K562 (cell line): ENCODE data around the gene FOSL2. TPM values are rescaled to one million over a fixed set of nuclear protein-coding genes. Genes with fewer than 3 reads are reported as not detected.

Source experiments
- ATAC-seq: fragments of 200-7000 bp; cut with Tn5 transposase; 3 replicates; pipeline ENCODE4 v1.9.1; 2020; ENCODE audit warnings: moderate library complexity
- BruUV-seq: library from RNA; stranded (reverse); fragments of 400-500 nt; replicated peaks from 2 replicates; lab custom pipeline; 2021; lab: Mats Ljungman, UMichigan
- CTCF ChIA-PET: fragments of 300-600 bp; formaldehyde crosslinking; extraction: SDS; loops from one replicate; lab custom pipeline; 2021; ENCODE audit warnings: low intra/inter-chr PET ratio; lab: Yijun Ruan, JAX
- POLR2A ChIA-PET: fragments of 300-600, 350-650 bp; sonication (Branson Sonifier 250); formaldehyde crosslinking; extraction: SDS; loops from one replicate; lab custom pipeline; 2021; ENCODE audit warnings: antibody characterized with exemption, inconsistent platforms; lab: Yijun Ruan, JAX
- DNase-seq, 4 experiments: peaks; one replicate each; pipeline versions ENCODE4 v3.0.0 to v3.0.0-alpha.2; 2011 to 2018; ENCODE audit warnings: low spot score in 3 of 4, mixed read lengths in 3 of 4; ENCODE audit errors: extremely low read depth in 1 of 4
- FAIRE-seq: peaks from 2 replicates; lab custom pipeline; 2011; peaks lifted over from hg19 to GRCh38; lab: Jason Lieb, UNC
- H2AFZ ChIP-seq: 2 replicates; pipeline ENCODE4 v1.6.0; 2011; ENCODE audit warnings: low read depth, low read length, control low read depth, inconsistent platforms
- H3K27ac ChIP-seq: fragments of 200-600 bp; 3 replicates; pipeline ENCODE4 v1.8.0; 2011; ENCODE audit warnings: low read depth, mild to moderate bottlenecking, control low read depth, inconsistent platforms, low read length, moderate library complexity, mixed read lengths; ENCODE audit errors: extremely low read depth
- H3K27me3 ChIP-seq, 2 experiments: fragments of 300-600 bp in 1 of 2; 2 replicates in 1 of 2; 3 replicates in 1 of 2; pipeline versions ENCODE4 v1.6.0 to v1.8.0; 2011; ENCODE audit warnings: inconsistent platforms in 2 of 2, low read length in 2 of 2, mild to moderate bottlenecking in 1 of 2, mixed read lengths in 1 of 2, moderate library complexity in 1 of 2; ENCODE audit not compliant: control insufficient read depth in 2 of 2, insufficient read depth in 2 of 2
- H3K36me3 ChIP-seq: fragments of 300-600 bp; 3 replicates; pipeline ENCODE4 v1.8.0; 2011; ENCODE audit warnings: mild to moderate bottlenecking, low read length, inconsistent platforms; ENCODE audit not compliant: control insufficient read depth, insufficient read depth
- H3K4me1 ChIP-seq, 2 experiments: fragments of 200-600 bp in 1 of 2; replicated peaks in 1 of 2; 2 replicates in 1 of 2; 3 replicates in 1 of 2; pipeline versions ENCODE4 v1.5.1 to v1.8.0; 2011; ENCODE audit warnings: inconsistent platforms in 2 of 2, low read length in 2 of 2, mild to moderate bottlenecking in 1 of 2, mixed read lengths in 1 of 2, moderate library complexity in 1 of 2; ENCODE audit not compliant: control insufficient read depth in 2 of 2, insufficient read depth in 2 of 2
- H3K4me2 ChIP-seq: 2 replicates; pipeline ENCODE4 v1.6.1; 2011; ENCODE audit warnings: low read length, control low read depth, inconsistent platforms, mixed read lengths; ENCODE audit not compliant: insufficient read depth
- H3K4me3 ChIP-seq: fragments of 200-600 bp; sonication (generic), shearing (Covaris generic); 2 replicates; pipeline ENCODE4 v1.5.1; 2016; ENCODE audit warnings: control low read depth, inconsistent platforms
- H3K79me2 ChIP-seq: fragments of 200-600 bp; 3 replicates; pipeline ENCODE4 v1.8.0; 2011; ENCODE audit warnings: low read length, inconsistent platforms; ENCODE audit not compliant: control insufficient read depth, insufficient read depth
- H3K9ac ChIP-seq, 2 experiments: 2 replicates each; pipeline versions ENCODE4 v1.6.0 to v1.6.1; 2011; ENCODE audit warnings: low read depth in 2 of 2, low read length in 2 of 2, control low read depth in 1 of 2, inconsistent platforms in 1 of 2, mild to moderate bottlenecking in 1 of 2, mixed read lengths in 1 of 2; ENCODE audit not compliant: insufficient read depth in 1 of 2
- H3K9me1 ChIP-seq: one replicate; pipeline ENCODE4 v1.6.0; 2011; ENCODE audit warnings: inconsistent platforms, mild to moderate bottlenecking, low read length, moderate library complexity; ENCODE audit not compliant: control insufficient read depth, insufficient read depth
- H3K9me3 ChIP-seq: replicated peaks from 2 replicates; pipeline ENCODE4 v1.5.1; 2011; ENCODE audit warnings: low read depth, low read length, inconsistent platforms; ENCODE audit not compliant: control insufficient read depth, insufficient read depth
- H4K20me1 ChIP-seq: replicated peaks from 2 replicates; pipeline ENCODE4 v1.6.1; 2011; ENCODE audit warnings: low read length, inconsistent platforms, mixed read lengths; ENCODE audit not compliant: control insufficient read depth, insufficient read depth
- DEAF1 ChIP-seq: fragments of 450-650 bp; formaldehyde crosslinking; IDR thresholded peaks from 2 replicates; pipeline ENCODE4 v1.4.0; 2020; ENCODE audit warnings: mild to moderate bottlenecking, moderate library complexity
- E2F6 ChIP-seq, 2 experiments: IDR thresholded peaks; 2 replicates each; pipeline ENCODE4 v1.6.1; 2011; ENCODE audit warnings: borderline replicate concordance in 1 of 2, control low read depth in 1 of 2, low read depth in 1 of 2, low read length in 1 of 2, mild to moderate bottlenecking in 1 of 2, mixed read lengths in 1 of 2, moderate library complexity in 1 of 2; ENCODE audit not compliant: insufficient read depth in 1 of 2, insufficient read length in 1 of 2, poor library complexity in 1 of 2, severe bottlenecking in 1 of 2; ENCODE audit errors: extremely low read depth in 1 of 2
- E4F1 ChIP-seq: fragments of 250-450 bp; sonication (Bioruptor Pico); IDR thresholded peaks from 2 replicates; pipeline ENCODE4 v1.5.0; 2021; ENCODE audit warnings: mild to moderate bottlenecking, borderline replicate concordance
- FIP1L1 ChIP-seq: fragments of 200-400 bp; formaldehyde crosslinking; IDR thresholded peaks from 2 replicates; pipeline ENCODE4 v1.6.1; 2018; ENCODE audit warnings: mild to moderate bottlenecking, low read depth, low read length; ENCODE audit not compliant: poor library complexity, severe bottlenecking
- ILF3 ChIP-seq: fragments of 450-650 bp; IDR thresholded peaks from 2 replicates; pipeline ENCODE4 v1.6.1; 2018; ENCODE audit warnings: antibody characterized with exemption, mild to moderate bottlenecking, moderate library complexity, borderline replicate concordance
- NR4A1 ChIP-seq, 2 experiments: fragments of 250-450 bp in 1 of 2; fragments of 450-650 bp in 1 of 2; sonication (Bioruptor Pico) in 1 of 2; IDR thresholded peaks; 2 replicates each; pipeline versions ENCODE4 v1.4.0 to v1.6.1; 2016 to 2020; ENCODE audit warnings: mild to moderate bottlenecking in 2 of 2, missing compliant biosample characterization in 1 of 2, missing genetic modification characterization in 1 of 2, moderate library complexity in 1 of 2
- PML ChIP-seq: IDR thresholded peaks from 2 replicates; pipeline ENCODE4 v1.6.1; 2012; ENCODE audit warnings: low read length, inconsistent platforms
- SPI1 ChIP-seq: IDR thresholded peaks from 2 replicates; pipeline ENCODE4 v1.6.1; 2011; ENCODE audit warnings: low read depth, low read length, control low read depth, borderline replicate concordance
- SRSF9 ChIP-seq: fragments of 200-400 bp; formaldehyde crosslinking; IDR thresholded peaks from 2 replicates; pipeline ENCODE4 v1.6.1; 2017; ENCODE audit warnings: low read depth, low read length, borderline replicate concordance
- TFAM ChIP-seq: fragments of 250-450 bp; sonication (Bioruptor Pico); conservative IDR thresholded peaks from 2 replicates; pipeline ENCODE4 v1.5.0; 2021; ENCODE audit warnings: mild to moderate bottlenecking, moderate library complexity
- ZBTB17 ChIP-seq: fragments of 450-650 bp; formaldehyde crosslinking; IDR thresholded peaks from 2 replicates; pipeline ENCODE4 v1.4.0; 2020; ENCODE audit warnings: mild to moderate bottlenecking
- WGBS: fragments of 100-300 bp; shearing (Covaris generic); methylation state at CpG from one replicate; pipeline ENCODE4 v1.1.6; 2016; ENCODE audit warnings: low coverage, mixed read lengths; ENCODE audit not compliant: insufficient coverage; ENCODE audit errors: missing lambda C conversion rate; 5-methylcytosine and 5-hydroxymethylcytosine counted together
- in situ Hi-C: fragments of 300-500 bp; cut with MboI; formaldehyde crosslinking; loops from 4 replicates; pipeline ENCODE4 v1.15.0; 2018; ENCODE audit warnings: inconsistent platforms, mixed read lengths
- intact Hi-C: fragments of 100-400 bp; cut with micrococcal nuclease; formaldehyde crosslinking; loops from 2 replicates; pipeline ENCODE4 v1.14.2; 2022
- polyA plus RNA-seq, 8 experiments: library from polyadenylated mRNA; depleted of rRNA in 4 of 8; stranded (reverse) in 5 of 8; unstranded in 3 of 8; fragments of >200 nt; fragmentation: Nextera tagmentation in 2 of 8; fragmentation: Illumina TruSeq in 1 of 8; extraction: Ambion mirVana in 2 of 8; extraction: Trizol in 1 of 8; gene quantifications; 2 replicates each; pipeline versions ENCODE4 v1.2.1 to v1.2.3, GENCODE V29; 2011 to 2014; ENCODE audit warnings: inconsistent platforms in 1 of 8, missing spikeins in 1 of 8
- total RNA-seq, 7 experiments: library from RNA; depleted of rRNA in 6 of 7; stranded (reverse); fragments of >200 nt in 6 of 7; fragmentation: Illumina TruSeq in 2 of 7; extraction: Trizol in 2 of 7; gene quantifications; 2 replicates each; pipeline versions ENCODE4 v1.2.1 to v1.2.3, GENCODE V29; 2011 to 2021; ENCODE audit warnings: low replicate concordance in 1 of 7

The FOSL2 gene
- total and polyA plus RNA-seq, 9 of the 15 experiments (the other 6 are each of a cell fraction or from before 2014, with no cell fraction given), result 0.04 to 2.9 (median 0.80) TPM

GRCh38 chr2:28411956-28412609 lies 19.4 kb downstream of the FOSL2 start:
- Histone ChIP-seq H4K20me1 (0 out of 2 replicates have a peak, but pooled peaks cover 5% of the 10 kb centered on the region), H3K27ac (no peak overlapping the region), H3K36me3 (no peaks in the 10 kb centered on the region), H3K9me1 (no peaks in the 10 kb centered on the region), H3K9ac (no peak overlapping the region; a peak in 1 of 4 replicates), H3K4me3 (no peak overlapping the region), H3K9me3 (no peaks in the 10 kb centered on the region), H3K79me2 (no peaks in the 10 kb centered on the region), H3K4me2 (no peak overlapping the region), H3K4me1 (peaks cover 0 to 10% of the 10 kb centered on the region in 2 experiments; a peak in 1 of 5 replicates), H2AFZ (no peak overlapping the region), H3K27me3 (peaks cover 6 to 26% of the 10 kb centered on the region in 2 experiments; a peak in 3 of 5 replicates)
- FAIRE-seq (no peak), DNase-seq (no peak), ATAC-seq (no peak)
- intact Hi-C loops, result no loop called here
- no peak for TF ChIP-seq ILF3
- TF ChIP-seq NR4A1 (CRISPR knock-in tag; IDR thresholded peaks at IDR 0.05), result no peak
- TF ChIP-seq NR4A1 (tag; IDR thresholded peaks at IDR 0.05), result no peak
- TF ChIP-seq SPI1, result no peak
- no peak for TF ChIP-seq TFAM
- TF ChIP-seq SRSF9, result no peak
- TF ChIP-seq FIP1L1, result no peak
- no peak for TF ChIP-seq E4F1 (CRISPR knock-in tag)
- TF ChIP-seq E2F6 (IDR thresholded peaks at IDR 0.05; ENCODE audit: borderline replicate concordance in 1 of 2, extremely low read depth in 1 of 2, insufficient read depth in 1 of 2, insufficient read length in 1 of 2, low read depth in 1 of 2, low read length in 1 of 2, poor library complexity in 1 of 2, severe bottlenecking in 1 of 2), result no peak
- no peak for TF ChIP-seq ZBTB17 (CRISPR knock-in tag)
- TF ChIP-seq DEAF1, result no peak
- no peak for TF ChIP-seq PML
- ChIA-PET CTCF (interaction anchor here (1.4 kb wide), 1 partner anchor 658 kb away, joined by 3 read pairs; no protein-coding TSS in a partner anchor), POLR2A (interaction anchor here (0.8 to 1.2 kb wide), 2 partner anchors 11 to 16 kb away, joined by 3 read pairs; no protein-coding TSS in a partner anchor)
- BruUV-seq, result no TSS peak
- in situ Hi-C loops, result no loop called here
- 44% methylated on average over 24 of the region's 27 CpGs for WGBS
